OCI-LY3 (cell line): Measurements from ENCODE around the gene GGPS1.

Experiments
- H2AFZ ChIP-seq: fragments of 200-600, 300-600 bp; shearing (Covaris generic); 2 replicates; pipeline ENCODE4 v1.6.0; 2014; ENCODE audit warnings: antibody characterized with exemption, low read depth, low read length
- H3K27ac ChIP-seq: fragments of 200-600, 300-600 bp; sonication (generic); 2 replicates; pipeline ENCODE4 v1.5.1; 2014; ENCODE audit warnings: mild to moderate bottlenecking, low read length, moderate library complexity, mixed read lengths
- H3K27me3 ChIP-seq: fragments of 200-600, 300-600 bp; sonication (generic); 2 replicates; pipeline ENCODE4 v1.6.1; 2014; ENCODE audit warnings: low read depth, low read length, mixed read lengths
- H3K36me3 ChIP-seq: fragments of 200-600, 300-600 bp; sonication (generic); replicated peaks from 2 replicates; pipeline ENCODE3; 2014; ENCODE audit warnings: low read depth, low read length, mixed read lengths
- H3K4me1 ChIP-seq: fragments of 300-600, 200-600 bp; sonication (generic); 2 replicates; pipeline ENCODE4 v1.6.1; 2014; ENCODE audit warnings: low read length, mixed read lengths
- H3K4me2 ChIP-seq: fragments of 200-600, 300-600 bp; sonication (generic); 2 replicates; pipeline ENCODE4 v1.6.1; 2014; ENCODE audit warnings: low read length, mixed read lengths
- H3K4me3 ChIP-seq: fragments of 300-600, 200-600 bp; sonication (generic); 2 replicates; pipeline ENCODE4 v1.5.1; 2014; ENCODE audit warnings: antibody characterized with exemption, mild to moderate bottlenecking, low read length, moderate library complexity
- H3K79me2 ChIP-seq: fragments of 300-600, 200-600 bp; shearing (Covaris generic); 2 replicates; pipeline ENCODE4 v1.6.1; 2014; ENCODE audit warnings: mild to moderate bottlenecking, low read length, mixed read lengths
- H3K9ac ChIP-seq: fragments of 300-600, 200-600 bp; shearing (Covaris generic); 2 replicates; pipeline ENCODE4 v1.6.0; 2014; ENCODE audit warnings: mild to moderate bottlenecking, low read length, moderate library complexity
- H3K9me3 ChIP-seq: fragments of 200-600, 300-600 bp; shearing (Covaris generic); 2 replicates; pipeline ENCODE4 v1.6.1; 2014; ENCODE audit warnings: low read length, mixed read lengths; ENCODE audit not compliant: insufficient read depth
- H4K20me1 ChIP-seq: fragments of 200-600, 300-600 bp; sonication (generic); 2 replicates; pipeline ENCODE4 v1.6.1; 2016; ENCODE audit warnings: low read length, mixed read lengths; ENCODE audit not compliant: insufficient read depth
- CTCF ChIP-seq: fragments of 200-600, 300-600 bp; sonication (generic); IDR thresholded peaks from 2 replicates; pipeline ENCODE4 v1.5.1; 2014; ENCODE audit warnings: antibody characterized with exemption, low read length, low read depth
- EZH2phosphoT487 ChIP-seq: fragments of 200-600 bp; shearing (Covaris generic); IDR thresholded peaks from 2 replicates; pipeline ENCODE4 v1.6.1; 2018; ENCODE audit warnings: antibody characterized with exemption, mixed run types, low read depth

GGPS1 gene

GRCh38 chr1:235326719-235327558 is 1.4 kb upstream of the GGPS1 start:
- no peaks in the 10 kb centered on the region for H3K27me3 ChIP-seq
- H3K9ac ChIP-seq = peak overlapping the region; percentile 93
- peaks cover 17% of the 10 kb centered on the region for H3K36me3 ChIP-seq
- H3K9me3 ChIP-seq = no peaks in the 10 kb centered on the region
- peaks cover 92% of the 10 kb centered on the region for H3K79me2 ChIP-seq
- peak overlapping the region; percentile 80 for H3K4me2 ChIP-seq
- H3K27ac ChIP-seq = peak overlapping the region; percentile 72
- H4K20me1 ChIP-seq = peaks cover 46% of the 10 kb centered on the region
- peak overlapping the region; percentile 85 for H3K4me3 ChIP-seq
- H3K4me1 ChIP-seq = peaks cover 37% of the 10 kb centered on the region
- no peak overlapping the region for H2AFZ ChIP-seq
- TF ChIP-seq EZH2phosphoT487 = no peak
- no peak for TF ChIP-seq CTCF

- peak within 1 kb of the TSS; percentile 87 for H2AFZ ChIP-seq
- H3K4me2 ChIP-seq = peak within 1 kb of the TSS; percentile 88
- peaks cover 38% of the 10 kb centered on the region for H4K20me1 ChIP-seq
- no peak for TF ChIP-seq CTCF
- no peak for TF ChIP-seq EZH2phosphoT487
- peaks cover 91% of the 10 kb centered on the region for H3K79me2 ChIP-seq
- peak within 1 kb of the TSS; percentile 84 for H3K27ac ChIP-seq
- H3K36me3 ChIP-seq = peaks cover 11% of the 10 kb centered on the region
- H3K9ac ChIP-seq = peak within 1 kb of the TSS; percentile 93
- no peaks in the 10 kb centered on the region for H3K9me3 ChIP-seq
- peaks cover 37% of the 10 kb centered on the region for H3K4me1 ChIP-seq
- no peaks in the 10 kb centered on the region for H3K27me3 ChIP-seq
- peak within 1 kb of the TSS; percentile 85 for H3K4me3 ChIP-seq
These were observed 655 bp upstream of the GGPS1 start, which contains the start of gene ARID4B for GRCh38 chr1:235327559-235328270. Gene ARID4B (minus strand): TSS chr1:235328179. CDS start chr1:235326919, 1,260 bp downstream.

GRCh38 chr1:235329139-235329902 is 951 bp downstream of the GGPS1 start:
- H3K9me3 ChIP-seq = no peaks in the 10 kb centered on the region
- peaks cover 22% of the 10 kb centered on the region for H4K20me1 ChIP-seq
- H3K79me2 ChIP-seq = peaks cover 78% of the 10 kb centered on the region
- H3K4me2 ChIP-seq = peak overlapping the region; percentile 88
- H3K4me1 ChIP-seq = peaks cover 34% of the 10 kb centered on the region
- H3K27ac ChIP-seq = peak overlapping the region; percentile 84
- peak overlapping the region; percentile 87 for H2AFZ ChIP-seq
- peaks cover 8% of the 10 kb centered on the region for H3K36me3 ChIP-seq
- TF ChIP-seq EZH2phosphoT487 = no peak
- peak; percentile 69 for TF ChIP-seq CTCF
- peak overlapping the region; percentile 82 for H3K4me3 ChIP-seq
- peak overlapping the region; percentile 77 for H3K9ac ChIP-seq
- H3K27me3 ChIP-seq = no peaks in the 10 kb centered on the region
